Globus pallidus (tissue), 1 donor: ENCODE results near the gene EXOC6B.

Experiments
- DNase-seq: peaks from one replicate; pipeline ENCODE4 v3.0.0-alpha.2; 2015; ENCODE audit warnings: low spot score

The EXOC6B gene

GRCh38 chr2:72363406-72363805 is 462.4 kb downstream of the EXOC6B start:
- no peak for DNase-seq

GRCh38 chr2:72362733-72363132 is 463.1 kb downstream of the EXOC6B start:
- no peak for DNase-seq

- DNase-seq: no peak
Observed at GRCh38 chr2:72361521-72361920, 464.3 kb downstream of the EXOC6B start.

GRCh38 chr2:72361042-72361441 is 464.8 kb downstream of the EXOC6B start:
- DNase-seq: no peak

DNA sequence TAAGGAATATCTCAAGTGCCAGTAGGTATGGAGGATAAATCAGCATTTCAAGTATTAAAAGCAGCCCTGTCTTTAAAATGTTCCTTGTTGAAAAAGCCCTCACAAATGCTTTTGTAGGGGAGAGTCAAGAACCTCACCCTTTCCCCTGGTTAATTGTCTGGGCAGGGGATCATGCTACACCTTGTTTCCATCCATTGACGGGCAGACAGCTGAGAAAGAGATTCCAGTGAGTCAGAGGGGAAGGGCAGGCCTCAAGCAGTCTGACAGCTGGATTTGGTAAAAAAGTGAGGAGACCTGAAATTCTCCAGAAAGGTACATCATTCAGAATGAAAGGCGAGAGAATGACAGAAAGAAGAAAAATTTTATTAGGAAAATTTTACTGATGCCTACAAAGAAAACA is 475.0 kb downstream of the EXOC6B start:
- DNase-seq: no peak

DNA sequence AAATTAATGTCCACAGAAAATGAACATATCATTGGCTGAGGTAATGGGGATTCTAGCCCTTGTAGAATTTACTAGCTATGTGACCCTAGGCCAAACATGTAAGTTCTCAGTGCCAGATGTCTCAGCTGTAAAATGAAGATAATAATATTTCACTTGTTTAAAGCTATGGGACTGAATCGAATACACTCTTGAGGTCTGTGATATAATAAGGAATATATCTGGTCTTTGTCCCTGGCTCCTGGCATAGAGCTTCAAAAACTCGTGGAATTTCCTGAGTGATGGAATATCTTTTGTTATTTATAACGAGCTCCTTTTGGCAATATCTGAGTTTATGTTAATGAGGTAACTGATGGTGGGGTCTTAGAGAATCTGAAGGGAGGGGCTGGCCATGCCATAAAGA is 476.8 kb downstream of the EXOC6B start:
- DNase-seq: no peak

- no peak for DNase-seq
Observed at GRCh38 chr2:72347081-72347480, 478.8 kb downstream of the EXOC6B start.

GRCh38 chr2:72341639-72342038 is 484.2 kb downstream of the EXOC6B start:
- DNase-seq: no peak

- DNase-seq: no peak
Observed at GRCh38 chr2:72340665-72341064, 485.2 kb downstream of the EXOC6B start.

DNA sequence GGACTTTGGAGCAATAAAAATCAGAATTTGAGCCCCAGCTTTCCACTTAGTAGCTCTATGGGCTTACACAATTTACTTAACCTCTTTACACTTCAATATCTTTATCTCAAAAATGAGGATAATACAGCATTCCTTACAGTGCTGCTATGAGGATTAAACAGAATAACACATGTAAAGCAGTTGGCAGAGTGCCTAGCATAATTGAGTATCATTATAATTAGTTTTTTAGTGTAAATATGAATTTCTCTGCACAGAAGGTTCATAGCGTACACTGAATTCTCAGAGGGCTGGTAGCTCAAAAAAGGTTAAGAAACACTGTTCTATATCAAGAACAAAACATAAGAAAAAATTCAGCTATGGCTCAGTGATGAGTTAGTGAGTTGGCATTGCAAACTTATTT is 487.8 kb downstream of the EXOC6B start:
- no peak for DNase-seq

GRCh38 chr2:72332720-72333119 is 493.1 kb downstream of the EXOC6B start:
- no peak for DNase-seq

GRCh38 chr2:72330652-72331051 is 495.2 kb downstream of the EXOC6B start:
- DNase-seq: no peak

DNA sequence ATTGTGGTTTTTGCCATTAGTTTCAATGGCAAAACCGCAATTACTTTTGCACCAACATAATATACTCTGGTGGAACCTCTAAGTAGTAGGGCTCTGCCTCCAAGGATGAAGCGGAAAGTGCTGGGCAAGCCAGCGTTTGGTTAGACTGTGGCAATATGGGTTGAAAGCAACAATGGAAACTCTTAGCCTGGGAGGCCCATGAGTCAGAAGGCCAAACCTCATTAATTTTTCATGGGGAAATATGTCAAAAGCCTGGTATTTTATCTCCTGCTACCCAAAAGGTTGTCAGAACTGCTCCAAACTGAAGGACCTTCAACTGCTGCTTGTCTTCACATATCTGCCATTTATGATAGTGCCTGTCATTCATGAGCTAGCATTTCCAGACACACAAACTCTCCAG is 499.1 kb downstream of the EXOC6B start:
- DNase-seq: no peak

DNA sequence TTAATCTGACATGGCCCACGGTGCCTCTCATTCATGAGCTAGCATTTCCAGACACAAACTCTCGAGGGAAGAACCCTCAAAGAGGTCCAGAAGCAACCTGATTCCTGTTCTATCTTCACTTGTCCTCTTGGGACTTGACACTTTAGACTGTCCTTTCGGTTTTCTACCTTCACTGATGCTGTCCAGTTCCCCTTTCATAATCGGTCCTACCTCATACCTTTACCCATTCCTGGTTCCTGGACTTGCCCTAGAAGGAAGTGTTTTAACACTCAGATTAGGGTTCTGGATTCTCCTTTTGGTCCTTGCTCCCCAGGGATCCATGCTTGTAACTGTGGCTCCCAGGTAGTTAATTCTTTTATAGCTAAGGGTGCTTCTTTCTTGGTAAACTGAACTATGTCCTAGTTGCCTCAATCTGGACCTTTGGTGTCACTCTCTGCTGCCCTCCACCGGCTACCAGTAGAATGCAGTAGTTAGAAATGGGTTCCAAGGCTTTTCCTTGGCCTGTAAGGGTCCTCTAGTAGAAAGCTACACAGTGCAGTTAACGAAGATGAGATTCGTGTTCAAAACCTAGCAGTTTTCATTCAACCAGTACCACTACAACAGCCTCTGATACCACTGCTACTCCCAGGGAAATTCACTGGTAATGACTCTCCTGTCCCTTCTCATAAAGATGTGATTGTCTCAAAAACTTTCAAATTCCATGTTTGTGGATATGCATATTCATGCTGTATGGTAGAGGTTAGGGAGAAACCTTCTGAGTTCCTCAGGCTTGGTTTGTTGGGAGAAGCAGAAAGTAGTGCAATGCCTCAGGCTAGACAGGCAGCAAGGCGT is 500.0 kb downstream of the EXOC6B start:
- peak; percentile 9 for DNase-seq

DNA sequence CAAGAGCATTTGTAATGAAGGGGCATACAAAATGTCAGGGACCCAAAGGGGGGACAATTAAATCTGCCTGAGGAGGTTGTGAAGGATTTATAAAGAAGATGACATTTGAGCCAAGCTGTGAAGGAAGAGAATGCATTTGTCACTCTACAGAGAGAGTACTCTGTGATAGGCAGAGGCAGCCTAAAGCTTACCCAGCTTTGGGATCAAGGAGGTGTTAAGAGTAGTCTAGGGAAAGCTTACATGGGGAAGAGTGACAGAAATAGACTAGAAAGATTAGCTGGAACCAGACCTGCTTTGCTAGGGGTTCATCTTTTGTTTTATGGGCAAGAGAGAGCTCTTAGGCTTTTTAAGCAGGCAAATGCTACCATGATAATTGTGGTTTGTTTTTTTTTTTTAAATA is 509.1 kb downstream of the EXOC6B start:
- DNase-seq: no peak

DNA sequence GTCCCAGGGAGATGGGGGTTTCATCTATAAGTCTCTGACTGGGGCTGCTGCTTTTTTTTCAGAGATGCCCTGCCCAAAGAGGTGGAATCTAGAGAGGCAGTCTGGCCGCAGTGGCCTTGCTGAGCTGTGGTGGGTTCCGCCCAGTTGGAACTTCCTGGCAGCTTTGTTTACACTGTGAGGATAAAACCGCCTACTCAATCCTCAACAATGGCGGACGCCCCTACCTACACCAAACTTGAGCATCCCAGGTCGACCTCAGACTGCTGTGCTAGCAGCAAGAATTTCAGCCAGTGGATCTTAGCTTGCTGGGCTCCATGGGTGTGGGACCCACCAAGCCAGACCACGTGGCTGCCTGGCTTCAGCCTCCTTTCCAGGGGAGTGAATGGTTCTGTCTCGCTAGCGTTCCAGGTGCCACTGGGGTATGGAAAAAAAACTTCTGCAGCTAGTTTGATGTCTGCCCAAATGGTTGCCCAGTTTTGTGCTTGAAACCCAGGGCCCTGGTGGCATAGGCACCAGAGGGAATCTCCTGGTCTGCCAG is 525.6 kb downstream of the EXOC6B start:
- no peak for DNase-seq

- DNase-seq: no peak
Observed at GRCh38 chr2:72293620-72294019, 532.2 kb downstream of the EXOC6B start.

GRCh38 chr2:72292433-72292832 is 533.4 kb downstream of the EXOC6B start:
- DNase-seq: no peak

- no peak for DNase-seq
Observed at GRCh38 chr2:72291059-72291458, 534.8 kb downstream of the EXOC6B start.

- DNase-seq: no peak
Observed at GRCh38 chr2:72289736-72290135, 536.1 kb downstream of the EXOC6B start.

DNA sequence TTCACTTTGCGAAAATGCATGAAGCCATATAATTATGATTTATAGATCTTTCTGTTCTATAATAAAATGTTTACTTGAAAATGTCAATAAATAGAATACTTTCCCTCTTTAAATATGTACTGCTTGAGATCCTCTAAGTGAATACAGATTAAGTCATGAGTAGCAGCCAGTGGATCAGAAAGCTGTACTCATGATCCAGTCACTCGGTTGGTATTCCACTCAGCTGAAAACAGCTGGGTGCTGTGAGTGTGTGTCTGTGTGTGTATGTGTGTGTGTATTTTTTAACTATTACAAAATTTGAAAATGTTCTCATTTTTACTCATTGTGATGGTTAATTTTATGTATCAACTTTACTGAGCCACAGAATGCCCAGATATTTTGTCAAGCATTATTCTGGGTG is 536.5 kb downstream of the EXOC6B start:
- no peak for DNase-seq

- DNase-seq: no peak
Observed at GRCh38 chr2:72278046-72278445, 547.8 kb downstream of the EXOC6B start.

GRCh38 chr2:72276876-72277275 is 549.0 kb downstream of the EXOC6B start:
- no peak for DNase-seq

GRCh38 chr2:72276356-72276755 is 549.5 kb downstream of the EXOC6B start:
- DNase-seq: no peak
